H1 (cell line): ENCODE measurements around the gene ARMC7. TPM values are rescaled to one million over a fixed set of nuclear protein-coding genes. Genes with fewer than 3 reads are reported as not detected.
"Not testable (repeated sequence)": the region's sequence is repeated elsewhere in the genome, so short reads cannot be mapped to it uniquely, and the experiment has no call there.

Experiments used
- CTCF ChIA-PET: fragments of 300-600 bp; sonication (Branson Sonifier 250); formaldehyde crosslinking; loops from one replicate; lab custom pipeline; 2021; ENCODE audit not compliant: partially characterized antibody; lab: Charles Lee
- POLR2A ChIA-PET: fragments of 300-600 bp; sonication (Branson Sonifier 250); formaldehyde crosslinking; loops from one replicate; lab custom pipeline; 2021; ENCODE audit warnings: inconsistent platforms; ENCODE audit not compliant: partially characterized antibody; lab: Charles Lee
- DNase-seq, 2 experiments: peaks; one replicate each; pipeline versions ENCODE4 v3.0.0 to v3.0.0-alpha.2; 2010 to 2022; ENCODE audit warnings: low spot score in 2 of 2, low read depth in 1 of 2, mixed read lengths in 1 of 2
- FAIRE-seq: peaks from 2 replicates; lab custom pipeline; 2011; peaks lifted over from hg19 to GRCh38; lab: Jason Lieb, UNC
- H2AFZ ChIP-seq: 2 replicates; pipeline ENCODE4 v1.8.1; 2012; ENCODE audit warnings: low read length, inconsistent platforms
- H2AK5ac ChIP-seq: 2 replicates; pipeline ENCODE4 v1.6.1; 2013; ENCODE audit warnings: low read depth, low read length
- H2BK120ac ChIP-seq: replicated peaks from 2 replicates; pipeline ENCODE3; 2013; ENCODE audit warnings: low read depth, low read length, inconsistent platforms
- H2BK12ac ChIP-seq: 2 replicates; pipeline ENCODE4 v1.6.1; 2013; ENCODE audit warnings: low read depth, low read length
- H2BK15ac ChIP-seq: 2 replicates; pipeline ENCODE4 v1.6.1; 2013; ENCODE audit warnings: low read length
- H2BK20ac ChIP-seq: 2 replicates; pipeline ENCODE4 v1.6.1; 2013; ENCODE audit warnings: low read length
- H2BK5ac ChIP-seq: 2 replicates; pipeline ENCODE4 v1.6.1; 2013; ENCODE audit warnings: low read depth, low read length
- H3K14ac ChIP-seq: 2 replicates; pipeline ENCODE4 v1.6.1; 2013; ENCODE audit warnings: inconsistent platforms; ENCODE audit not compliant: insufficient read length
- H3K18ac ChIP-seq: 2 replicates; pipeline ENCODE4 v1.6.1; 2013; ENCODE audit warnings: low read length; ENCODE audit errors: extremely low read depth
- H3K23ac ChIP-seq: 2 replicates; pipeline ENCODE4 v1.6.1; 2013; ENCODE audit warnings: inconsistent platforms; ENCODE audit not compliant: insufficient read length
- H3K23me2 ChIP-seq: 2 replicates; pipeline ENCODE4 v1.6.1; 2013; ENCODE audit warnings: low read depth, low read length
- H3K27ac ChIP-seq: 2 replicates; pipeline ENCODE4 v1.6.1; 2011; ENCODE audit warnings: low read depth, low read length, inconsistent platforms
- H3K27me3 ChIP-seq, 4 experiments: replicated peaks in 1 of 4; 1 replicate in 1 of 4; 2 replicates in 3 of 4; pipeline versions ENCODE4 v1.6.1 to v1.8.1; 2011 to 2013; ENCODE audit warnings: low read length in 3 of 4, mild to moderate bottlenecking in 3 of 4, inconsistent platforms in 2 of 4, mixed read lengths in 2 of 4, moderate library complexity in 1 of 4; ENCODE audit not compliant: control insufficient read depth in 3 of 4, insufficient read depth in 3 of 4; ENCODE audit errors: extremely low read depth in 1 of 4
- H3K36me3 ChIP-seq, 4 experiments: 2 replicates each; pipeline versions ENCODE4 v1.6.1 to v1.8.1; 2011 to 2013; ENCODE audit warnings: mild to moderate bottlenecking in 4 of 4, low read length in 3 of 4, moderate library complexity in 2 of 4, control low read depth in 1 of 4, inconsistent platforms in 1 of 4; ENCODE audit not compliant: insufficient read depth in 4 of 4, control insufficient read depth in 2 of 4
- H3K4ac ChIP-seq: replicated peaks from 2 replicates; pipeline ENCODE3; 2013; ENCODE audit warnings: low read length, low read depth, mixed read lengths, inconsistent platforms; ENCODE audit not compliant: insufficient read length
- H3K4me1 ChIP-seq, 4 experiments: replicated peaks in 1 of 4; 1 replicate in 1 of 4; 2 replicates in 3 of 4; pipeline versions ENCODE4 v1.6.1 to v1.8.1; 2011 to 2013; ENCODE audit warnings: low read length in 3 of 4, inconsistent platforms in 2 of 4, mixed read lengths in 1 of 4; ENCODE audit not compliant: insufficient read depth in 4 of 4, control insufficient read depth in 3 of 4
- H3K4me2 ChIP-seq, 2 experiments: 2 replicates each; pipeline versions ENCODE4 v1.6.1 to v1.8.1; 2011 to 2013; ENCODE audit warnings: low read depth in 2 of 2, low read length in 2 of 2, control low read depth in 1 of 2, inconsistent platforms in 1 of 2, mild to moderate bottlenecking in 1 of 2; ENCODE audit not compliant: insufficient read depth in 1 of 2
- H3K4me3 ChIP-seq, 4 experiments: fragments of 200-600, 300-600 bp in 1 of 4; sonication (generic), shearing (Covaris generic), sonication (Bioruptor Twin) in 1 of 4; 2 replicates each; pipeline versions ENCODE4 v1.5.1 to v1.8.1; 2011 to 2016; ENCODE audit warnings: low read length in 4 of 4, low read depth in 3 of 4, control low read depth in 2 of 4, inconsistent platforms in 2 of 4, mild to moderate bottlenecking in 2 of 4, mixed read lengths in 1 of 4, moderate library complexity in 1 of 4; ENCODE audit not compliant: insufficient read depth in 2 of 4; ENCODE audit errors: extremely low read depth in 1 of 4
- H3K56ac ChIP-seq: replicated peaks from 2 replicates; pipeline ENCODE3; 2013; ENCODE audit warnings: low read depth, mild to moderate bottlenecking, mixed read lengths, low read length, inconsistent platforms; ENCODE audit not compliant: insufficient read length
- H3K79me1 ChIP-seq: 2 replicates; pipeline ENCODE4 v1.6.1; 2013; ENCODE audit warnings: low read depth, low read length, control low read depth
- H3K79me2 ChIP-seq, 2 experiments: 2 replicates each; pipeline versions ENCODE4 v1.6.1 to v1.8.1; 2012 to 2013; ENCODE audit warnings: low read length in 2 of 2, mild to moderate bottlenecking in 2 of 2, inconsistent platforms in 1 of 2; ENCODE audit not compliant: insufficient read depth in 2 of 2, control insufficient read depth in 1 of 2
- H3K9ac ChIP-seq, 4 experiments: replicated peaks in 1 of 4; 1 replicate in 1 of 4; 2 replicates in 3 of 4; pipeline versions ENCODE4 v1.6.1 to v1.8.1; 2011 to 2013; ENCODE audit warnings: low read depth in 3 of 4, low read length in 3 of 4, control low read depth in 2 of 4, mild to moderate bottlenecking in 2 of 4, moderate library complexity in 2 of 4, inconsistent platforms in 1 of 4; ENCODE audit errors: extremely low read depth in 1 of 4
- H3K9me3 ChIP-seq, 2 experiments: 2 replicates each; pipeline versions ENCODE4 v1.6.1 to v1.8.1; 2012 to 2013; ENCODE audit warnings: mild to moderate bottlenecking in 2 of 2, moderate library complexity in 2 of 2, control low read depth in 1 of 2, inconsistent platforms in 1 of 2, low read depth in 1 of 2, low read length in 1 of 2, mixed read lengths in 1 of 2; ENCODE audit not compliant: insufficient read depth in 2 of 2
- H4K20me1 ChIP-seq, 2 experiments: replicated peaks in 1 of 2; 2 replicates each; pipeline versions ENCODE3 to v1.8.1; 2011 to 2013; ENCODE audit warnings: inconsistent platforms in 2 of 2, low read length in 2 of 2, mild to moderate bottlenecking in 1 of 2; ENCODE audit not compliant: insufficient read depth in 2 of 2, control insufficient read depth in 1 of 2
- H4K5ac ChIP-seq: 2 replicates; pipeline ENCODE4 v1.6.1; 2013; ENCODE audit warnings: low read length, low read depth, mixed read lengths, inconsistent platforms; ENCODE audit not compliant: insufficient read length
- H4K8ac ChIP-seq: 2 replicates; pipeline ENCODE4 v1.8.0; 2013; ENCODE audit warnings: mild to moderate bottlenecking, moderate library complexity, low read length, inconsistent platforms; ENCODE audit not compliant: insufficient read depth; ENCODE audit errors: extremely low read depth
- H4K91ac ChIP-seq: replicated peaks from 2 replicates; pipeline ENCODE3; 2013; ENCODE audit warnings: low read length, mixed read lengths, inconsistent platforms; ENCODE audit not compliant: insufficient read length
- WGBS, 2 experiments: shearing (Covaris generic) in 1 of 2; methylation state at CpG; one replicate each; pipeline versions ENCODE4 v1.1.6 to v1.1.7; 2013 to 2015; ENCODE audit warnings: low lambda C conversion rate in 2 of 2, mixed read lengths in 2 of 2, inconsistent platforms in 1 of 2, low coverage in 1 of 2, missing lambda C conversion rate in 1 of 2; ENCODE audit not compliant: insufficient replicate concordance in 2 of 2, insufficient coverage in 1 of 2, insufficient read length in 1 of 2; ENCODE audit errors: extremely low coverage in 1 of 2, missing lambda C conversion rate in 1 of 2; 5-methylcytosine and 5-hydroxymethylcytosine counted together
- polyA plus RNA-seq, 7 experiments: library from polyadenylated mRNA; depleted of rRNA in 3 of 7; stranded (reverse) in 5 of 7; unstranded in 2 of 7; fragments of >200 nt in 5 of 7; fragments of 200-250 nt in 2 of 7; gene quantifications; 1 replicate in 5 of 7; 2 replicates in 1 of 7; 4 replicates in 1 of 7; pipeline versions ENCODE4 v1.2.1 to v1.2.3, GENCODE V29; 2011 to 2013; ENCODE audit warnings: missing spikeins in 2 of 7, mixed read lengths in 2 of 7
- total RNA-seq: library from RNA; stranded (reverse); fragmentation: NEBNext Ultra II Directional; extraction: Animal tissue kit (Norgen Biotek cat#: 25700); gene quantifications from 2 replicates; pipeline ENCODE4 v1.2.1, GENCODE V29; 2021

ARMC7 gene
- total and polyA plus RNA-seq, 2 of the 8 experiments (the other 6 are each of a cell fraction or from before 2014, with no cell fraction given) = 9.8 to 13.6 TPM

DNA sequence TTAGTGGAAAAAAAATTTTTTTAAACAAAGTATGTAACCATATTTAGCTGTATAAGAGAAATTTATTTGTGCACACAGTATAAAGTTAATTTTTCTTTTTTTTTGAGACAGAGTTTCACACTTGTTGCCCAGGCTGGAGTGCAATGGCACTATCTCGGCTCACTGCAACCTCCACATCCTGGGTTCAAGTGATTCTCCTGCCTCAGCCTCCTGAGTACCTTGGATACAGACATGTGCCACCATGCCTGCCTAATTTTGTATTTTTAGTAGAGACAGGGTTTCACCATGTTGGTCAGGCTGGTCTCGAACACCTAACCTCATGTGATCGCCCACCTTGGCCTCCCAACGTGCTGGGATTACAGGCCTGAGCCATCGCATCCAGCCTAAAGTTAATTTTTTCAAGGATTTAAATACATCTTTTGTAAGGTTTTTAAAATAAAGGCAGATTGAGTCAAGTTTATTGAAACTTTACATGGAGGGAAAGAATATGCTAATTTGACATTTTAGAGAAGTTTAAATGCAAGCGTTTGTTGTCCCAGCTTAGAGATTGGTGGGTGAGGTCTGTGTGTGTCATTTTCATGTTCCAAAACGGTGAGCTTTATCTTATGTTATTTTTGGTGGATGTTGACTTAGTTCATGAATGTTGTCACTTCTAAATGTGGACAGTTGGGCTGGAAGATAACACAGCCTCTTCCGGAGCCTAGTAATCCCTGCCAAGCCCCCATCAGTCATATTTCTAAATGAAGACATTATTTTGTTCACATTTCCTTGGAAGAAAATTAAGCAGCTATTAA is 38.1 kb upstream of the ARMC7 start:
- DNase-seq, H3K79me1 ChIP-seq, H4K8ac ChIP-seq, H3K9ac ChIP-seq, H2AFZ ChIP-seq, H2BK15ac ChIP-seq, H2BK20ac ChIP-seq, H2AK5ac ChIP-seq, H2BK120ac ChIP-seq, H4K20me1 ChIP-seq, H3K14ac ChIP-seq, H3K79me2 ChIP-seq, H3K18ac ChIP-seq, H3K36me3 ChIP-seq, H3K9me3 ChIP-seq, H3K27me3 ChIP-seq, H4K91ac ChIP-seq, H2BK5ac ChIP-seq, H3K4me2 ChIP-seq, H3K4me3 ChIP-seq, H3K56ac ChIP-seq, H2BK12ac ChIP-seq, POLR2A ChIA-PET, H3K4ac ChIP-seq, H3K23me2 ChIP-seq, FAIRE-seq, H3K27ac ChIP-seq, H3K23ac ChIP-seq, H3K4me1 ChIP-seq, H4K5ac ChIP-seq: not testable (repeated sequence)
- CTCF ChIA-PET = interaction anchor here (0.6 to 7.3 kb wide), 13 partner anchors 8 to 110 kb away, joined by 3 to 64 read pairs (median 5); partner anchors contain the start of gene SLC16A5
- WGBS, 2 experiments = 91% methylated on average over 8 of the region's 8 CpGs; no CpG with 5 or more reads in 1 of the 2 experiments
